Forelimb muscle (tissue), 1 donor: ENCODE results near the gene MDH2. TPM values are rescaled to one million over a fixed set of nuclear protein-coding genes. Genes with fewer than 3 reads are reported as not detected.
A peak's percentile ranks its signal among the peaks of the same experiment; 100 is the strongest.
"Not testable (repeated sequence)": the region's sequence is repeated elsewhere in the genome, so short reads cannot be mapped to it uniquely, and the experiment has no call there.

Source experiments
- DNase-seq: peaks from one replicate; pipeline ENCODE4 v3.0.0-alpha.2; 2013; ENCODE audit warnings: low read depth
- polyA plus RNA-seq: library from polyadenylated mRNA; unstranded; fragments of 120-200 nt; gene quantifications from one replicate; pipeline ENCODE4 v1.2.1, GENCODE V29; 2013; ENCODE audit not compliant: insufficient read length

Gene MDH2, protein sequence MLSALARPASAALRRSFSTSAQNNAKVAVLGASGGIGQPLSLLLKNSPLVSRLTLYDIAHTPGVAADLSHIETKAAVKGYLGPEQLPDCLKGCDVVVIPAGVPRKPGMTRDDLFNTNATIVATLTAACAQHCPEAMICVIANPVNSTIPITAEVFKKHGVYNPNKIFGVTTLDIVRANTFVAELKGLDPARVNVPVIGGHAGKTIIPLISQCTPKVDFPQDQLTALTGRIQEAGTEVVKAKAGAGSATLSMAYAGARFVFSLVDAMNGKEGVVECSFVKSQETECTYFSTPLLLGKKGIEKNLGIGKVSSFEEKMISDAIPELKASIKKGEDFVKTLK
- polyA plus RNA-seq: 225 TPM

DNA sequence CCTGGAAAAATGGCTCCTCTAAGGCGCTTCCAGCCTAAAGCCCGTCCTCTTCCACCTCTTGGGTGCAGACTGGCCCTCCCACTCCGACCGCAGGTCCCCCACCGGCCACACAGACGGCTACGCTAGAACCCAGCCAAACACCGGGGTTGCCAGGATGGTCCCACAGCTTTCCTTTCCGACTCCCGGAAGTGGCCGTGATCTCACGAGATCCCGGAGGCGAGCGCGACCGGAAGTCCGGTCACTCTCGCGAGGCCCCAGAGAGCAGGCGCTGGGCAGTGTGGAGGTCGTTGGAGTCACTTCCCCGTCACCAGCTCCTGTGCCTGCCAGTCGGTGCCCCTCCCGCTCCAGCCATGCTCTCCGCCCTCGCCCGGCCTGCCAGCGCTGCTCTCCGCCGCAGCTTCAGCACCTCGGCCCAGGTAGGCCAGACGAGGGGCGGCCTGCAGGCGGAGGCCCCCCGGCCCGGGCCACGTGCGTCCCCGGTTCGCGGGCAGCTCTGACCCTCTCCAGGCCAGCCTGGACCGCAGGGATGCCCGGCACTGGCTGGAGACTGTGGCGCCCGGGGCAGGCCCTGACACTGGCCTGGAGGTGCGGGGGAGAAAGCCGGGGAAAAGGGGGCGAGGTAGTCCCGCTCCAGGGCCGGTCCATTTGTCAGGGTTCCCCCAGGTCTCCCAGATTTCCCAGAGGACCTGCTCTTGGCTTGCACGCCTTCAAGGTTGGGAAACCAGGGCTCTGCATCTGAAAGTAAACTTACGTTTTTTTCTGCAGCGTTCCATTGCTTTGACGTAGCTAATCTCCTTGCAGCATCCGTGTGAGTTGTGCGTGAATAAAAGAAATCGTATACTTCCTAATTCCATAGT, at the start of gene MDH2, which contains the start of gene STYXL1:
Gene MDH2 (plus strand): TSS at position 296 of the 857 bp plus-strand sequence. CDS start 55 bp downstream, at position 351.
Gene STYXL1 (minus strand): TSS at position 190 of the 857 bp plus-strand sequence. CDS start 17,477 bp downstream, outside the sequence.
- DNase-seq: peak; percentile 87

DNA sequence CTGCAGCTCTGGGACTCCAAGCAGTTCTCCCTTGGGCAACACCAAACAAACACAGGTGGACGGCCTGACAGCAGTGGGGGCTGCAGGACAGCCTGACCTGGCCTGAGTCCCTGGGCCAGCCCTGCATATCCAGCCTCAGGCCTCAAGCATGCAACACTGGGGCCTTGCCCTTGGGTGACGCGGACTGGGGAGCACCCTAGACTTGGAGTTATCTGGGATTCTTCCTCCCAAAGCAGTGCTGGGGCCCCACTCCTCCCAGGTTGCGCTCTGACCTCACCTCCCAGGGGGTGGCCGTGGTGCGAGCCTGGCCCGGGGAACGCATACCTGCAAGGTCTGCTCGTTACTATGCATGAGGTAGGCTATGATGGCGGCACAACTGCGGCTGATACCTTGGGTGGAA, 47.3 kb upstream of the MDH2 start:
- no peak for DNase-seq

DNA sequence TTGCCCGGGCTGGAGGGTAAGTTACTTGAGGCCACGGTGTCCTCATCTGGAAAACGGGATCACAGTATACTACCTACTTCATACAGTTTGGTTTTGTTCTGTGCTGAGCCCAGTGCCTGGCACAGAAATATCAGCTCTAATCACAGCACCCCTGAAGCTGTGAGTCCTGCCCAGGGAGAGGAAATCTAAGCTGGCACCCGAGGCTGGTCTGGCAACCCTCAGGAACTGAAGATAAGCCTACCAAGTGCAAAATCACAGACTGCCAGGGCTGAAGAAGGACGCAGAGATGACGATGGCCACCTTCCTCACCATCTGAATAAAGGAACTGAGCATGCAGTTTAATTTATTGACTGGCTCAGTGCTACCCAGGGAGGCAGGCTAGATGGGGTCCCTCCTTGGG, 45.8 kb upstream of the MDH2 start:
- no peak for DNase-seq

DNA sequence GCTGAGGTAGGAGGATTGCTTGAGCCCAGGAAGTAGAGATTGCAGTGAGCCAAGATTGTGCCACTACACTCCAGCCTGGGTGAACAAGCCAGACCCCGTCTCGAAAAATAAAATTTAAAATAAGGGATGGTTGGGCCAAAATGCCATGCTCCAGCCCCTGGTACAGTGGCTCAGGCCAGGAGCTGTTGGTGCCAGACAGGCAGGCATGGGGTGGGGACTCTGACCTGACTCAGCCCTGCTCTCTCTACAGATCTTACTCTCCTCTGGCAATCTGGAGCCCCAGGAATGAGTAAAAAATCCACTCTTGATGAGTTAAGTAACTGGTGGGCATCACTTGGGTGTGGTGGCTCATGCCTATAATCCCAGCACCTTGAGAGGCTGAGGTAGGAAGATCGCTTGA, 45.1 kb upstream of the MDH2 start:
- DNase-seq: no peak

DNA sequence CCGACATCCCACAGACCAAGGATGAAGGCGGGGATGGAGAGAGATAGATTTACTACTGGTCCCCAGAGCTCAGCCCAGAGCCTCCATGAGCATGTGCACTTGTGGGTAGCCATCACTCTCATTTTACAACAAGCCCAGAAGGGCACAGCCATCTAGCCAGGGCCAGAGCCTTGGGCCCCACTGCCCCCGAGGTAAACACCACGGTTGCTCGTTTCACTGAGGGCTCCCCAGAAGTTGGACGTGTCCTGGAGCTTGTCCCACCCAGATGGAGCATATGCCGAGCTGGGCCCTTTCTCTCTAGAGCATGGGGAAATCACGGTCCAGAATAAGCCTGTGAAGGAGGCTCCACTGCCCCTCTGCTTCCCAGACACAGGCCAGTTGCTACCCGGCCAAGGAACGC, 44.6 kb upstream of the MDH2 start:
- no peak for DNase-seq

DNA sequence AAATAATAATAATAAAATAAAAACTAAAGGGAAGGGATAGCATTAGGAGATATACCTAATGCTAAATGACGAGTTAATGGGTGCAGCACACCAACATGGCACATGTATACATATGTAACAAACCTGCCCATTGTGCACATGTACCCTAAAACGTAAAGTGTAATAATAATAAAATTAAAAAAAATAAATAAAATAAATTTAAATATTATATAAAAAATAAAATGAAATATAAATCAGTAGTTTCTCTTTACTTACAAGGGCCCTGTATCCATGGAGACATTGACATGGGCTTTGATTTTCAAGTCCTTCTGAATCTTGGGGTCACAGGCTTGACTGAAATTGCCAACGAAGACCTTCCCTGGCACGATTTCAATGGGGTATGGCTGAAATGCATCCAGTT, 42.9 kb upstream of the MDH2 start:
- not testable (repeated sequence) for DNase-seq

DNA sequence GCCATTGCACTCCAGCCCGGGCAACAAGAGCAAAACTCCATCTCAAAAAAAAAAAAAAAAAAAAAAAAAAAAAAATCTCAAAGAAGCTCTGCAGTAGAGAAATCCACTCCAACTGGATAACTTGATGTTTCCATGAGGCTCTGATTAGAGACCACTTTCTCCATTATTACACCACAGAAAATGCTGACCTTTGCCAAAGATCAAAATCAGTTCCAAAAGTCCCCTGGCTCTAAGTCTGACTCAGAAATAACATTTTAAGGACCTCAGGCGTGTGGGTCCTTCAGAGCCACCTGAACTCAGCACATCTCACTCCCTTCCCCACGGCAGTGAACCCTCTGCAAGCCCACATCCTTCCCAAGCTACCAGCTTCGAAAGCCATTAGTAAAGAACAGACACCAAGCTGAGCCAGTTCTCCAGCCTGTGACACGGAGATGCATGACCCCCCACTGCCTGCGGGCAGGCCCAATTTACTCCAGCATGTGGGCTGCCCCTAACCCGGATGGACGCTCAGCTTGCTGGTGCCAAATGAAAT, 39.7 kb upstream of the MDH2 start:
- DNase-seq: no peak

DNA sequence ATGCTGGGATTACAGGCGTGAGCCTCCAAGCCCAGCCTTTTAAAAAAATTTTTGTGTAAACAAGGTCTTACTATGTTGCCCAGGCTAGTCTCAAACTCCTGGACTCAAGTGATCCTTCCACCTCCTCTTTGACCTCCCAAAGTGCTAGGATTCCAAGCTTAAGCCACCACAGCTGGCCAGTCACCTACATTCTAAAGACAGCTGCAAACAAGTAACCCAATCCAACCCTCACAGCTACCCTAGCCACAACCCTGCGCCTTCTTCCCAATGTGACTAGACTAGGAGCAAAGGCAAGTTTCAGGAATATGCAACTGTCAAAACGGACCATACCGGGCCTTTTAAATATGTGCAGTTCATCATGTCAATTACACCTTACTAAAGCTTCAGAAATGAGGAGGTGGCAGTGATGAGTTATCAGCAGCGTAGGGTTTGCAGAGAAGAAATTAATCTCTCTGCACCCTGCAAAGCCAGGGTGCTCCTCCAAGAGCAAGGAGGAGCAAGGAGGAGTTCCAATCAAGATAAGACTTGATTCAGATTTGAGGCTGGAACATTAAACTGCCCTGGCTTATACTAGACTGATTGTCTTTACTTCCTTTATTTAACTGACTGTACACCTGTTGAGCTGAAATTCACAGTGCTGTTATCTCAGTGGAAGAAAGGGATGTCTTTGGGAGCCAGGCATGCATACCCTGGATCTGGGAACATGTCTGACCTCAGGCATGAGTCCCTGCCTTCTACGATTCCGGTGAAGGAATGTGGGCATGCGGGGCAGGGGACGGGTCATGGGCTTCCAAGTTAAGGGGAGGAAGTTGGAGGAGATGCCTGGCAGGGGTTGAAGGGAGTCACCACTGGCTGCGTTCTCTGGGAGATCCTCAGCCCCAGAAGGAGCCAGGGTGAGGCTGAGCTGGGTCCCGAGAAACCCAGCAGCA, 38.0 kb upstream of the MDH2 start:
- no peak for DNase-seq

DNA sequence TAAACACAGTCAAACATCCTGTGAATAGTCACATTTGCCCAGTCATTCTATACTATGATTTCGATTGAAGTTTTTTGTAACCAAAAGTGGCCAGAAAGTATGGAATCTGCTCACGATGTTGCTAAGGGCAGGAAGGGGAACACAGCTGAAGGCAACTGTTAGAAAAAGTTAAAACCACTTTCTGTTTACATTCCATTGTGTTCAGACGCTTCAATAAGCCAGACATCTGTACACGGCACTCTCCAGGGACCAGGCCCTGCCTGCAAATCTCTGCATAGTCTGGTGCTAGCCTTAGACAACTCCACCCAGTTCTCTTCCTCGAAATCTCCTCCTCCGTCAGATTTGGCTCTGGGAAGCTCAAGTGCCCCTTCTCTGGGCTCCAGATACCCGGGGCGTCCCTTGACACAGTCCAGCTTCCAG, 36.5 kb upstream of the MDH2 start:
- peak; percentile 59 for DNase-seq

DNA sequence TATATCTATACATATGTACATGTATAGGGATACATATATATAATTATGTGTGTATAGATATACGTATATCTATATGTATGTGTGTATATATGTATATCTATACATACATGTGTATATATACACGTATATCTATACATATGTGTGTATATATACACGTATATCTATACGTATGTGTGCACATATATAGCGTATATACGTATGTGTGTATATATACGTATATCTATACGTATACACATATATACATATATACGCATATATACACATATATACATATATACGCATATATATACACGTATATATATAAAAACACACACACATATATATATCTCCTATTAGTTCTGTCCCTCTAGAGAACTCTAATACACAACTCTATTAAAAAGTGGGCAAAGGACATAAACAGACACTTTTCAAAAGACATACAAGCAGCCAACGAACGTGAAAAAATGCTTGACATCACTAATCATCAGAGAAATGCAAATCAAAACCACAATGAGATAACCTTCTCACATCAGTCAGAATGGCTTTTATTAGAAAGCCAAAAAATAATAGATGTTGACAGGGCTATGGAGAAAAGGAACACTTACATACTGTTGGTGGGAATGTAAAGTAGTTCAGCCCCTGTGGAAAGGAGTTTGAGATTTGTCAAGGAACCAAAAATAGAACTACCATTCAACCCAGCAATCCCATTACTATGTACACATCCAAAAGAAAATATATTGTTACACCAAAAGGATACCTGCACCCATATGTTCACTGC, 31.5 kb upstream of the MDH2 start:
- DNase-seq: no peak

DNA sequence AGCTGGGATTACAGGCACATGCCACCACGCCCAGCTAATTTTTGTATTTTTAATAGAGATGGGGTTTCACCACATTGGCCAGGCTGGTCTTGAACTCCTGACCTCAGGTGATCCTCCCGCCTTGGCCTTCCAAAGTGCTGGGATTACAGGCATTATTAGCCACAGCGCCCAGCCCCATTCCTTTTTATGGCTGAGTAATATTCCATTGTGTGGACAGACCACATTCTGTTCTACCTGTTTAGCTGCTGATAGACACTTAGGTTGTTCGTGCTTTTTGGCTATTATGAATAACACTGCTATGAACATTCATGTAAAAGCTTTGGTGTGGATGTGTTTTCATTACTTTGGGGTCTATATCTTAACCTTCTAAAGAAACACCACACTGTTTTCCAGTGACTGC, 29.4 kb upstream of the MDH2 start:
- DNase-seq: not testable (repeated sequence)

DNA sequence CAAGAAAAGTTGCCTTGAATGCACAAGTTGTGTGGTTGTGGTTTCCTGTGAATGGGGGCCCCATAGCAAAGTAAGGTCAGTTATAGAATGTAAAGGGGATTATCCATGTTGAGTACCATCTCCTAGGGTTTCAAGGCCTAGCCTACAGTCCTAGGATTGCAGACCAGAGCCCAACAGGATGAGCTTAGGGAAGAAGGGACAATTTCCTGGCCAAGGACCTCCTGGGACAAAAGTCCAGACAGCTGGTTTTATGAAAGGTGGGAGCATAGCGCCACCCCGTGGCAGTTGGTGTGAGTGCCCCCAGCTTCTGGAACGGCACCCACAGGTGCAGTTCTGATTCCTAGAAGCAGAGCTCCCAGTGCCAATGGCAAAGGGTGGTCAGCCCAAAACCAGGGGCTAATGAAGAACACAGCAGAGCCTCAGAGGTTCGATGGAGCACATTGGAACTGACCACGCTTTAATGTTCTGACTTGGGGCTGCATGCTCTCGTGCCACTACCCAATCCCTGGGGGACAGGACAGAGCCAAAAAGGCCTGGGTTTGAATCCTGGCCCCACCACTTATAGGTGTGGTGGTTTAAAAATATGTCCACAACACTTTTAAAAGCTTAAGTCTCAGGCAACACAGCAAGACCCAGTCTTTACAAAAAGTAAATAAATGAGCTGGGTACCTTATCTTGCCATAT, 27.7 kb upstream of the MDH2 start:
- DNase-seq: peak; percentile 39

DNA sequence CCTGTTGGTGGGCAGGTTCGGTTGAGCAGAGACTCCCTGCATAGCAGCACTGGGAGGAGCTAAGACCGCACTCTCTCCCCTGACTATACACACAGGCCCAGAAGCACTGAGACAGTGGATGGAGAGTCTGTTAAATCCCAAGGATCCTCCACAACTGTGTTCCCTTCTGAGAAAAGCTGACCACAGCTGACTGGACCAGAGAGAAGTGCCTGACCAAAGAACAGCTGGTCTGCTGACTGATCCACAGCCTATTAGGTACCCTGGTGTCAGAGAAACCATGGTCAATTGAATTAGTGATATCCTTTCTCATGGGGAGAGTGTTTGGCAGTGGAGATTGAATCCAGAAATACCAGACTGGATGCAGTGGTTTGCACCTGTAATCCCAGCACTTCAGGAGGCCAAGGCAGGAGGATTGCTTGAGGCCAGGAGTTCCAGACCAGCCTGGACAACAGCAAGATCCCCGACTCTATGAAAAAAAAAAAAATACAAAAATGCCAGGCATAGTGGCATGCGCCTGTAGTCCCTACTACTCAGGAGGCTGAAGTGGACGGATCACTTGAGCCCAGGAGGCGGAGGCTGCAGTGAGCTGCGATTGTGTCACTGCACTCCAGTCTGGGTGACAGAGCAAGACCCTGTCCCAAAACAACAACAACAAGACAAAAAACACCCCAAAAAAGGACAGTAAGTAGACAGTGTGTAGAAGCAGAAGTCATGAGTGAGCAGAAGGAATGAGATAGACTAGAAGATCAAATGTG, 25.7 kb upstream of the MDH2 start:
- no peak for DNase-seq

DNA sequence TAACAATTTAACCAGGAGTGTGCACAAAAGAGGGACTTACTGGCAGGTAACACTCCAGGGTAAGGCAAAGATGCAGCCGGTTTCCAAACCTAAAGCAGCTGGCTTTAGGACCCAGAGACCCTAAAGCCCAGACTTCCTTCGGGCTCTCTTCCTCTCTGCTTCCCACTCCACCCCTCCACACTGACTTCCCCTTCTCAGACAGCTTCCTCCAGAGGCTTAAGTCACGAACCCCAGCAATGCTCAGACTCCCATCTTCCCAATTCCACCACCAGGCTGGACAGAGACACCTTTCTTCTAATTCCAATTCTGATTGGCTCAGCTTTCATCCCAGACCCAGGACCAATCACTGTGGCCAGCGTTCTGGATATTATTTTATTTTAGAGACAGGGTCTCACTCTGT, 24.9 kb upstream of the MDH2 start:
- DNase-seq: no peak

DNA sequence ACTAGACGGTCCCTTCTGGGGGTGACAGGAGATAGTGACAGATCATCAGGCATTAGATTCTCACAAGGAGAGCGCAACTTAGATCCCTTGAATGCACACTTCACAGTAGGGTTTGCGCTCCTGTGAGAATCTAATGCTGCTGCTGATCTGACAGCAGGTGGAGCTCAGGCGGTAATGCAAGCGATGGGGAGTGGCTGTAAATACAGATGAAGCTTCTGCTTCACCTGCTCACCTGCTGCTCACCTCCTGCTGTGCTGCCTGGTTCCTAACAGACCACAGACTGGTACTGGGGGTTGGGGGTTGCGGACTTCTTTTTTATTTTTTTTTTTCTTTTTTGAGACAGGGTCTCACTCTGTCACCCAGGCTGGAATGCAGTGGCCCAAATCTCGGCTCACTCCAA, 18.2 kb upstream of the MDH2 start:
- DNase-seq: not testable (repeated sequence)

DNA sequence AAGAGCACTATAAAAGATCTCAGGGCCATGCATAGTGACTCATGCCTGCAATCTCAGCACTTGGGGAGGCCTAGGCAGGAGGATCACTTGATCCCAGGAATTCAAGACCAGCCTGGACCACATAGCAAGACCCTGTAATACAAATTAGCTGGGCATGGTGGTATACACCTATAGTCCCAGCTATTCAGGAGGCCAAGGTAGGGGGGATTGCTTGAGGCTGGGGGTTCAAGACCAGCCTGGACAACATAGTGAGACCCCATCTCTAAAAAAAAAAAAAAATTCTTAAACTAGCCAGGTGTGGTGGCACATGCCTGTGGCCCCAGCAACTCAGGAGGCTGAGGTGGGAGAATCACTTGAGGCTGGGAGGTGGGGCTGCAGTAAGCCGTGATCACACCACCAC, 15.9 kb upstream of the MDH2 start:
- no peak for DNase-seq

DNA sequence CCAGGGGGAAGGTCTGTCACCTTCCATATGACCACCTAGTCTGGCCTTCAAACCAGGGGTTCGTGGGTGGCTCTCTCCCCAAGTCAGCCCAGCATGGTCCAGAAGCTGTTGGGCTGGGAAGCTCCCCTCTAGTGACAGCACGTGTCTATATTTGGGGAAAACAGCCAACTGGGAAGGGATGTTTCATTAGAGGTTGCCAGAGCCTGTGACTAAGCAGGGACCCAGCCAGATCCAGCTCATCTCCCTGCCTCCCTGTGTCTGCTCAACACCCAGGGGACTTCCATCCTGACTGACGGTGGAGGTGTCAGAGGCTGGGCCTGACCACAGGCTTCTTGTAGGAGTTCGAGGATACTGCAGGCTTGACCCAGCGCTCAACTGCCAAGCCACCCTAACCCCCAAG, 10.6 kb upstream of the MDH2 start:
- no peak for DNase-seq

DNA sequence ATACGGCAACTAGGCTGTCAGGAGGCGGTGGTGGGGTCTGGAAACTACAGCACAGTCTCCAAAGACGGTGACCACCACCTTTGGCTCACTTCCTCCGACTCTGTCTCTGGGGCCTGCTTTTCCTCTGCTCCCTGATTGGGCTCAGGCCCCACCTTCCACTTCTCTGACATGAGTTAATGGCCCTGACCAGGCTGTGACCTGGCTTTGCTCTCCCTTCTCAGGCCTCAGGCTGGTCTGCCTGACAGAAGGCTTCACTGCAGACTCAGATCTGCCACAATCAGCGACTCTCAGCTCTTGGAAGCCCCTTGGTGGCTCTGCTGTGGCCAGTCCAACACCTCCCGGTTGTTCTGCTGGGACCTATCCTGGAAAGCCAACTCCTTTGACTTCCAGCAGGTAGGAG, 7.8 kb upstream of the MDH2 start:
- DNase-seq: no peak

DNA sequence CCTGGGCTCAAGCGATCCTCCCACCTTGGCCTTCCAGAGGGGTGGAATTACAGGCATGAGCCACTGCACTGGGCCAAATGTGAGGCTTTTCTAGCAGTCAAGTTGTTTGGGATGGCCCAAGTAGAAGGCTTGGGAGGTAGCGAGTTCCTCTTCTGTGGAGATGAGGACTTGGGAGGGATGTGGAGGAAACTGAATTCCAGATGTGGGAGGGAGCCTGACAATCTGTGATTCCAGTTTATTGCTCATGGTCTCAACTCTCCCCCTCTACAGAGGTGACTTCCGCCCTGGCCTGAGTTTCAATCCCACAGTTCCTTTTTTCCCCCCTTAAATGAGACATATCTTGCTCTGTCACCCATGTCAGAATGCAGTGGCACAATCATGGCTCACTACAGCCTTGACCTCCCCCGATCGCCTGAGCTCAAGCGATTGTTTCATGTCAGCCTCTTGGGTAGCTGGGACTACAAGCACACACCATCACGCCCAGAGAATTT, 3.5 kb upstream of the MDH2 start:
- no peak for DNase-seq
